ENCODE measurements around the gene LCN15. TPM values are rescaled to one million over a fixed set of nuclear protein-coding genes. Genes with fewer than 3 reads are reported as not detected.
"Not testable (repeated sequence)": the region's sequence is repeated elsewhere in the genome, so short reads cannot be mapped to it uniquely, and the experiment has no call there.

LCN15 gene

GRCh38 chr9:136711751-136712689, 52.3 kb downstream of the LCN15 start, which contains the start of gene DIPK1B:
Gene DIPK1B (plus strand): TSS chr9:136712572. CDS start chr9:136712666, 94 bp downstream.
- Histone ChIP-seq H3K27me3 (ENCODE audit: control insufficient read depth, insufficient read depth, low read length) (peaks cover 35% of the 10 kb centered on the region), H3K9me3 (replicated peaks; ENCODE audit: low read length) (no peaks in the 10 kb centered on the region), H3K4me1 (ENCODE audit: control insufficient read depth, insufficient read depth, low read length) (no peaks in the 10 kb centered on the region), H3K36me3 (ENCODE audit: insufficient read depth, low read length) (no peaks in the 10 kb centered on the region), H3K9ac (ENCODE audit: low read depth, low read length) (no peak within 1 kb of the TSS), H3K4me3 (ENCODE audit: low read length) (no peak within 1 kb of the TSS), H3K4me2 (ENCODE audit: low read length) (no peak within 1 kb of the TSS)

DNA sequence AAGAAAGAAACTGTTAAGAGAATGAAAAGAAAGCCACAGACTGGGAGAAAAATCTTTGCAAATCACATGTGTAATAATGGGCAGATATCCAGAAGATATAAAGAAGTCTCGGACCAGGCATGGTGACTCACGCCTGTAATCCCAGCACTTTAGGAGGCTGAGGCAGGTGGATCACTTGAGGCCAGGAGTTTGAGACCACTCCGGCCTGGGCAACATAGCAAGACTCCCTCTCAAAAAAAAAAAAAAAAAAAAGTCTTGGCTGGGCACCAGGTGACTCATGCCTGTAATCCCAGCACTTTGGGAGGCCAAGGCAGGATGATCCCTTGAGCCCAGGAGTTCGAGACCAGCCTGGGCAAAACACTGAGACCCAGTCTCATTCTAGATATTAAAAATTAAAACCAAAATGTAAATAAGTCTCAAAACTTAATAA, 53.1 kb downstream of the LCN15 start:
- H3K36me3 ChIP-seq (ENCODE audit: insufficient read depth, low read length); H3K4me1 ChIP-seq (ENCODE audit: control insufficient read depth, insufficient read depth, low read length); H3K4me3 ChIP-seq (ENCODE audit: low read length); H3K4me2 ChIP-seq (ENCODE audit: low read length); H3K9me3 ChIP-seq (replicated peaks; ENCODE audit: low read length); H3K9ac ChIP-seq (ENCODE audit: low read depth, low read length): not testable (repeated sequence)
- peaks cover 36% of the 10 kb centered on the region for H3K27me3 ChIP-seq (ENCODE audit: control insufficient read depth, insufficient read depth, low read length)

GRCh38 chr9:136710543-136710942, 53.8 kb downstream of the LCN15 start:
- Histone ChIP-seq H3K36me3 (ENCODE audit: insufficient read depth, low read length) (no peaks in the 10 kb centered on the region), H3K4me1 (ENCODE audit: control insufficient read depth, insufficient read depth, low read length) (no peaks in the 10 kb centered on the region), H3K4me2 (ENCODE audit: low read length) (no peak overlapping the region), H3K9me3 (replicated peaks; ENCODE audit: low read length) (no peaks in the 10 kb centered on the region), H3K9ac (ENCODE audit: low read depth, low read length) (no peak overlapping the region), H3K27me3 (ENCODE audit: control insufficient read depth, insufficient read depth, low read length) (peaks cover 38% of the 10 kb centered on the region), H3K4me3 (ENCODE audit: low read length) (no peak overlapping the region)

Small RNA genes lying within 50 kb of the gene (small RNA-seq; reads per million reads assigned to genes)
- not detected for gene AL355987.2
- not detected for gene ATP6V1G1P3
- not detected for gene MIR6722
